ENCODE data around the gene NRXN3.

Gene NRXN3

DNA sequence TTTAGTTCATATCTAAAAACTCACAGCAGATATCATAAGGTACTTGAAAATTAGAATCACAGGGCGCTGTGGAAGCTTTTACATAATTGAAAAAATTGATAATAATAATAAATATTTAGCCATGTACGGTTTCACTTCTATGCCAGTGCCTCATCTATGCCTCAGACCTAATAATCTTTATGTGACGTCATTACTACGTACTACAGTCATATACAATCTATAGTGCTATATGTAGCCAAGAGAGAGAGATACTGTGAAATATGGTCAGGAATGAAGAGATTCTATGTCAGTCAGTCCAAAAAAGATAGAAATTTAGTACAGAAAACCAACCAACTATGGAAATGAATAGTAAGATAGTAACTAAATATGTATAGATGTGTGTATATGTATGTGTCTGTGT is 1010.5 kb downstream of the NRXN3 start:
- no peak for DNase-seq

DNA sequence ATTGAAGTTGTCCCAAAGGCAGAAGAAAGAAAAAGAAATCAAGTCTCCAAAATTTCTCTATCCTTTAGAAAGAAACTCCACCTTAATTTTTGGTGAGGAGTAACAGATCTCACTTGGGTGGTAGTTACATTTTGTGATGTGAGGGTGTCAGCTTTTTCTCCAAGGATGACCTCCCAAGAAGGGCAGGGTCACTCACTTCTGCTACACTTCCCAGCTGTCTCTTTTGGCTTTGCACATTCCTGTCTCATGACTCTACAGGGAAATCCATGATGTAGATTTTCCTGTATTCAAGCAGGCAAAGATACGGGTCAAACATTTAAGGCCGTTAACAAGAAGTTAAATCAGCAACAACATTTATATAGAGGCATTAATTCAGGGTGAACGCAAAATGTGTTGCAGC is 1016.4 kb downstream of the NRXN3 start:
- DNase-seq, result no peak

DNA sequence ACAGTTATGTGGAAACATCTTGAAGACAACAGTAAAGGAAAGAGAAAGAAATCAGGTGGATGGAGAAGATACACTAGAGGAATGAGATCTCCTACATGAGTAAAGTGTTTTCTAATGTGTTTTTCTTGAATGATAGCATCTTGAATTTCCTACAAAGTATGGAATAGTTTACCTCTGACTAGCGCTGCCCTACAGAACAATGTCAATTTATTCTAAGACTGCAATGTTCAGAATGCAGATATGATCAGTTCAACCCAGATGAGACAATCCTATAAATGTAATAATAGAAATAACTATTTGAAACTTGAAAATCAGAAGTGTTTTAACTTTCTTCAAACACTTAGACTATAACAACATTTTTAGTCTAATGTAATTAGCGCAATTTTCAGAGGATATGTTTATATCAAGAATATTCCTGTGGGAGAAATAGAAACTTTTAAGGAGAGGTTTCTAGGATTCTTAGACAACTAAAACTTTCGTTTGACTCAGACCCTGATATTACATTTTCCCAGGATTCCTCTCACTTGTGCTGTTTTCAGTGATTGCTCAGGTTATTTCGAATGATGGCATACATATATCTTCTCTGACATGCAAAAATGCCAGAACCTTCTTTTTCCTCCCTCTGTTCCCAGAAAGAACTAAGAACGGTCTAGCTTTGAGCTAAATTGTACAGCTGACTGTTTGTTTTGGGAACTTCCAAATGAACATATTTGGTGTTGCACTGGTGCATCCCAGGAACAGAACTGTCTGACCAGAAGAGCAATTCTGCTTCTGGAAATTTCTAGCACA is 1023.7 kb downstream of the NRXN3 start:
- no peak for DNase-seq

DNA sequence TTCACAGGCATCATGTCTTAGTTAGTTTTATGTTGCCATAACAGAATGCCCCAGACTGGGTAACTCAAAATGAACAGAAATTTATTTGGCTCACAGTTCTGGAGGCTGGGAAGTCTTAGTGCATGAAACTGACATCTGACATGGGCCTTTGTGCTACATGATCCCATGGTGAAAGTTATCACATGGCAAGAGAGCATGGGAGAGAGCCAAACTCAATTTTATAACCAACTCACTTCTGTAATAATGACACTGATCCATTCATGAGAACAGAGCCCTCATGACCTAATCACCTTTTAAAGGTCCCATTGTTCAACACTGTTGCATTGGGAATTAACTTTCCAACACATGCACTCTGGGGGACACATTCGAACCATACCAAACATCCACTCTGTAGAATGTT is 1026.0 kb downstream of the NRXN3 start:
- DNase-seq, result no peak

DNA sequence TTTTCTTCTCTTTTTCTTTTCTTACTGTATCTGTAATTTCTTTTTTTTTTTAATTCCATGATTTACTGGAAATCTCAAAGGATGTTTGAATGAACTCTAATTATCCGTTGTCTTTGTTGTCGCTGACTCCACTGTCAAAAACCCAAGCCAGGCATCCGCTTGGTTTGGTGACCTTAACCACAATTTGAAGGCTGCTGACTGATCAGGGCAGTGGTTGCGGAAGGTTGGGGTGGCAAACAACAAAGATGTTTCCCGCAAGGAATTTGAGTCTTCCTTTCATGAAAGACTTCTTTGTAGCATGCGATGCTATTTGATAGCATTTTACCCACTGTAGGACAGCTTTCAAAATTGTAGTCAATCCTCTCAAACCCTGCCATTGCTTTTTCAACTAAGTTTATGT is 1027.3 kb downstream of the NRXN3 start:
- no peak for DNase-seq

DNA sequence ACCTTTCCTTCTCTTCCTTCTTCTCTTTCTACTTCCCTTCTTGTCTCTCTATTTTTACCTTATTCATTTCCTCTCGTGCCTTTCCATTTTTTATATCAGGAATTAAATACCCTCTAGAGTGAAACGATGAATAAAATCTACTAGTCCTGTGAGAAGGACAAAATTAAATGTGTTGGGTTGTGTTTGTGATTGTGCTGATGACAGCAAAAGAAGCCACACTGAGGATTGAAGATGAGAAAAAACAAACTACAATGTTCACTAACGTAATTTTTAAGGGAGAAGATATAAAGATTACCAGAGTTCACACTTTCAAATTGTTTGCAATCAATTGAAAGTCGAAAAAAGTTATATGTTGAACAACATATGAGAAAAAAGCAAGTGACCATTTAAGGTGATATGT is 1029.0 kb downstream of the NRXN3 start:
- no peak for DNase-seq

DNA sequence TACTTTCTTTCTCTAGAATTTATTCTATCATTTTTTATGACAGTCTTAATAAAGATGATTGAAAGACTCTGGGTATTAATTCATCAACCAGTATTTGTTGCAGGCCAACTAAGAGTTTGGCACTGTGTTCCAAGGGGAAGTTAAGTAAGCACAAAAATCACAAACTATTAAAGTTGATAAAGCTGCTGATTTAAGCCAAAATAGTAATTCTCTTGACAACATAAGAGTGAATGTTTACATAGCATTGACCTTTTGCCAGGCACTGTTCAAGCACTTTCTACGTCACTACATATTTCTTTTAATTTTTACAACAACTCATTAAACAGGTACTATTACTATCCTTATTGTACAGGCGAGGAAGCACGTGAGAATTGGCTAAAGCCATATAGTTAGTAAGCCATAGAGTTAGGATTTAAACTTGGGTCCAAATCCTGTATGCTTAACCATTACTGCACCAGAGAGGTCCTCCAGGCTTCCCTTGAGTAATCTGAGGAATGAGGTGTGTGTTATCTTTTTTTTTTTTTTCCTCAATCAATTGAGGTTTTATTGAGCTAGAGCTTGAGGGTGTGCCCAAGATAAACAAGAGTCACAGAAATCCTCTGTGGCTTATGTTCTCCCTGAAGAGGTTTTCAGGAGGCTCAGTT is 1031.5 kb downstream of the NRXN3 start:
- no peak for DNase-seq

DNA sequence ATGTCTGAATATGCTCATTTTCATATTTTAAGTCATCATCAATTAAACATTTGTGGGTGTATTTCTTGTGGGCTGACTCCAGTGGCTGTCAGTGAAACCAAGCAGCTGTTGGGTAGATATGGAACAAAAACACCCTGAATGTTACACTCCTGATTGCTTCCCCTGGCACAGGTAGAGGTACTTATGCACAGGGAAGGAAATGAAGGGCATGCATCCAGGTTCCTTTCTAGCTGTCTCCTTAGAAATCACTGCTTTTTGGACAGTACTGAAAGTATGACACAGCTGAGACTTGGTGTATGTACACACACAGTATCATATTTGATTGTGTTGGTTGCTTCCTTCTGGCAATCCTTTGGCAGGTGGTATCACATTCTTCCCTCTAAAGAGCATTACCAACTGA is 1034.4 kb downstream of the NRXN3 start:
- no peak for DNase-seq

DNA sequence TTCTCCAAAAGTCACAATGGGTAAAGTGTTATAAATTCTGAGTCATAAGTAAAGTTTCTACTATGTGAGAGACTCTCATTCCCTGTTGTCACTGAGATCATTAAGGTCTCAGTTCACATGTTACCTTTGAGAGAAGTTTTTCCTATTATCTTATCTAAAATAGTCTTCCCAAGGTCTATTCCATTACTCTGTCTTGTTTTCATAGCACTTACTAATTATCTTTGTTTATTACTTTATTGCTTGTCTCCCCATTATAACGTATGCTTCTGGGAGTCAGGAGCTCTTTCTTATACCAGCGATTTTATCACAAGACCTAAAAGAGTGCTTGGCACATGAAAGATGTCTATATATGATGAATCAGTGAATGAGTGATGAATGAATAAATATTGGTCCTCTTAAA is 1039.2 kb downstream of the NRXN3 start:
- no peak for DNase-seq

DNA sequence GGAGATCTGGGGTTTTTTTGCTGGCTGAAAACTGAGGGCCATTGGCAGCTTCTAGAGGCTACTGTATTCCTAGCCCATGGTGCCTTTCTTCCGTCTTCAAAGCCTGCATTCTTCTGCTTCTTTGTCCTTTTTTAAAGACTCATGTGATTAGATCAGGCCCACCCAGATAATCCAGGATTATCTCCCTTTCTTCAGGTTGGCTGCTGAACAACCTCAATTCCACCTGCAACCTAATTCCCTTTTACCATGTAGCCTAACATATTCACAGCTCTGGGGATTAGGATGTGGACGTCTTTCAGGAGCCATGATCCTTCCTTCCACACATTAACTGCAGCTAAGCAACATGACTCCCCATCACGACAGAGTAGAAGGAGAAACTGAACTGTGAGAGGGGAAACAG is 1055.6 kb downstream of the NRXN3 start:
- no peak for DNase-seq

DNA sequence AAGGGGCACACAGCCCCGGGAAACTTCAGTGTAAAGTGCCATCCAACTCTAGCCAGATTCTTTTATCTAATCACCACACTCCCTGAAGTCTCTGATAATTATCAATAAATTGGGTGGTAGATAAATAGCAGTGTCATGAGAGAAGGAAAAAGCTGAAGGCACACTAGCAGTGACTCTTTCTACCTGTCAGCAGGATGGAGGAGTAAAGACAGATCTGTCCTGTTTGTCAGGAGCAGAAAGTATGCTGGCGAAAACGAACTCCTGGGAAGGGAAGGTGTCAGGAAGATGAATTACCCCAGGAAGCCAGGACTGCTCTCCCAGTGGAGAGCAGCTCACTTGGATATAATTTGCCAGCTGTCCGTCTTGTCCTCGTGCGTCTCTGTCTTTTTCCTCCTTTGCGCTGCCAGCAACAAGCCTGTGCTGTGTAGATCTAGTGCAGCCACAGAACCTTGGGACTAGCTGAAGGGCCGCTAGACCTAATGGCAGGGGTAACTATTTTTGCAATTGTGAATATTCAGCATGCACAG is 1059.3 kb downstream of the NRXN3 start:
- DNase-seq, result no peak

DNA sequence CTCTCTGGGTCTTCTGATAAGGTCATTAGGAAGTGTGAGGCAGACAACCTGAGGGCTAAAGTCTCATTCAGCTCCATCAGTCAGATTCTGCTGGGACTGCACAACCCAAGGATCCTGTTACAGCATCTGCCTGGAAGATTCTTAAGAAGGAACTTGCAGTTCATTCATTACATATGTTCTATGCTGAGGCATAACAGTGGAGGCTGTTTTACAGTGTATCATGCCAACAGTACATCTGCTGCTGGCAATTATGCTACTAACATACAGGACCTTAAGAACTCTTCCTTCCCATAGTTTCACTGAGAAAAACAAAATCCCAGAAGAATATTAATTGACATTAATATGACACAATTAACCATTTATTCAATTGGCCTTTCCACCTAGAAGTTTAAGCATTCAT is 1072.5 kb downstream of the NRXN3 start:
- DNase-seq, result no peak

DNA sequence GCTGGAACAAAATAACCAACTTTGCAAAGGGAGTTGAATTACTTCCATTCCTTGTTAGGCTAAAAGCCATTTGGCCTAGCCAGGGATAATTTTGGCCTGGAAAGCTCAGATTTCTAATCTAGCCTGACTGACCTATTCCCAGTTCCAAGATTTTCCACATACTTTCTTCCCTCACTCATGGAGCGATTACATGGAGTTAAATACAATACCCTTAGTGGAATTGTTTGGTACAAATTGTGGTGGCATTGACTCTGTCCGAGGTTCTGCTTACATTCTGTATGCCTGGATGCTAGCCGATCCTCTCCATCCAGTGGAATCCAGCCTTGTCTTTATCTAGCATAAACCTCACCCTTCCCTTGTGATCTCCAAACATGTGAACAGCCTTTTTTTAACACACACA is 1076.0 kb downstream of the NRXN3 start:
- DNase-seq, result no peak

DNA sequence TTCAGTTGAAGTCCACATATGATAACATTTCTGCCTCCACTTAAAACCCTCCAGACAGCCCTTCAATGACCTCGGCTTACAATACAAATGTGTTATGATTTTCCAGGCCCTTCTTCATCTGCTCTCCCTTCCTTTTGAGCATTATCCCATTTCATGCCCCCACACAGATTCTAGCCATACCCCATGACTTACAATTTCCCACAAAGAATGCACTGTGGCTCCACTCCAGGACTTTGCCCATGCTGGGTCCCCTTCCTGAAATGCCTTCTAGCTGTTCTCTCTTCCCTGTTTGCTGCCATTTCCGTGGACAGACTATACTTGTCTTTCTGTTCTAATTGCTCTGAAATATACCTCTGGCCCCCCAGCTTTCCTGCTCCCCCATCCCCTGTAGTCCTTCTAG is 1078.0 kb downstream of the NRXN3 start:
- DNase-seq, result no peak

DNA sequence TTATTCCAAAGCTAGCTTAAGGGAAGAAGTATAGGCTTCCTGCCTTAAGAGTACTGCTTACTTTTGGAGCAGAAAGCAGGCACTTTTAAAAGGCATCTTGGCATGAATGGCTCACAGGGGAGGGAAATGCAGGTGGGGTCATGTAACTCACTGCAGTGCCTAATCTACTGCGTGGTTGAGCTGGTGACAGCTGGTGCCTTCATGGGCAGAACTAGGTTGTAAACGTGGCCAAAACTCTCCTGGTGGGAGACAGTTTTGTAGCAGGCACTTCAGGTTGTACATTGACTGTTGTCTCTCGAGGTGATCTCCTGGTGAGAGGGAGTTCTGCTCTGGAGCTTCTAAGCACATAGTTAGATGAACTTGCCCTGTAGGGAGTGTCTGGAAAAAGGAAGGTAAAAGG is 1078.6 kb downstream of the NRXN3 start:
- DNase-seq, result no peak

DNA sequence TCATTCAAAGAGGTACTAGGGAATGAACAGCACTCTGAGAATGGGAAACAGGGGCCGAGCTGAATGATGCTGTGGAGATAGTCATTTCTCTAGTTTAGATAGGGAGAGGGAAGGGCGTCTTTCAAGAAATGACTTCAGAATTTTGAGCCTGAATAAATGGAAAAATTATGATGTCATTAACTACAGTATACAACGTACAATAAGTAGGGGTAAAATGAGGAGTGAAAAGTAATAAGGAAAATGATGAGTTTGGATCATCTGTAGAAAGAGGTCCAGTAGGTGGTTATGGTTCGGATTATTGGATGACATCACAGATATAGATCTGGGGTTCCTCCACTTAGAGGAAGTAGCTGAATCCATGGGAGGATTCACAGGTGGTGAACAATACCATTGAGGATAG is 1081.1 kb downstream of the NRXN3 start:
- DNase-seq, result no peak

DNA sequence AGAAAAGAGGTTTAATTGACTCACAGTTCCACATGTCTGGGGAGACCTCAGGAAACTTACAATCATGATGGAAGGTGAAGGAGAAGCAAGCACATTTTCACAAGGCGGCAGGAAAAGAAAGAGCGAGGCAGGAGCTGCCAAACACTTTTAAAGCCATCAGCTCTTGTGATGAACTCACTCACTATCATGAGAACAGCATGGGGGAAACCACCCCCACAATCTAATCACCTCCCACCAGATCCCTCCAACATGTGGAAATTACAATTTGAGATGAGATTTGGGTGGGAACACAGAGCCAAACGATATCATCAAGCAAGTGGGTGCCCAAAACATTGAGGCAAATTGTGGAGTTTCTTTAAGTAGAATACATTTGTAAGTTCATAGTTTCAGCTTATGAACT is 1083.4 kb downstream of the NRXN3 start:
- no peak for DNase-seq

DNA sequence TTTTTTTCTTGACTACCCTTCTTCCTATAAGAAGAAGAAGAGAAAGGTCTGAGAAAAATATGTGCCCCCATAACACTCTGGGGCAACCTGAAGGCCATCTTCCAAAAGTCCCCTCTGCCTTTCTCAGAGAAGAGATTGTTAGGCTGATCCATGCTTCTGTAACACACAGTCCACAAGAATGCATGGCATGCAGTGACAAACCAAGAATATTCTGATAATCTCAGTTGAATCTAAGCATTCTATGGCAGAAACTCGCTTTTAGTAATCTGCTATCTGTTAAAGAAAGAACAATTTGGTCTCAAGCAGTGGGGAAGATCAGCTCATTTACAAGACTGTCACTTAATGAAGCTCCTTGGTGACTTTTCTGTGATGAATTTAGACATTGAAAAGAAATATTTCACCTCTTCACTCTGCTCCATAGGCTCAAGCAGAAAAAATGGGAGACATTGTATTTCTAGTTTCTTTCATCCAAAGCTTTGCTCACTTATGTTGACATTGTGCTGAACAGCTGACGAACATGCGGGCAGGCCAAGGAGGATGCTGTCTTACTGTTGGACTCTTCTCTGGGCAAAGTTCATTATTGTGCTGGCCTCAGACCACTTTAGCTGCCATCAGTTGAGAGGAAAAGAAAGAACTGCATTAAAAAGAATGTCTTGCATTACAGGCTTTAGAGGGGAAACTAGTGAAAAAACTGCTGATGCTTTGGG is 1084.0 kb downstream of the NRXN3 start:
- DNase-seq, result no peak

DNA sequence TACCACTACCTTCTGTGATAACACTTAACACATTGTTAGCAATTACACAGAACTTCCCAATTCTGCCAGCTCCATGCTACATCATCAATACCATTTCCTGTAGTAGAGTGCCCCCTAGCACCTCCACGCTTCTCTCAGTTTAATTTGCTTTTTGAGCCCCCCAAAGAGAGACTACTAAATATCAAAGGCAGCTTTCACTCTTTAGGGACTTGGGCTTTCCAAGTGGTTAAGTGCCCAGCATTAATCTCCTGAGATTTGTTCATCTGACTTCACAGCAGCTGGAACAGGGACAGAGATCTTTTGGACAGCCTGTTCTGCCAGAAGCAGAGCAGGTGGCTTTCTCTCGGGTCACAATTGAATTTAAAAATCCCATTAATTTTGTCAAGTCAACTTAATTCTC is 1086.2 kb downstream of the NRXN3 start:
- DNase-seq, result no peak

DNA sequence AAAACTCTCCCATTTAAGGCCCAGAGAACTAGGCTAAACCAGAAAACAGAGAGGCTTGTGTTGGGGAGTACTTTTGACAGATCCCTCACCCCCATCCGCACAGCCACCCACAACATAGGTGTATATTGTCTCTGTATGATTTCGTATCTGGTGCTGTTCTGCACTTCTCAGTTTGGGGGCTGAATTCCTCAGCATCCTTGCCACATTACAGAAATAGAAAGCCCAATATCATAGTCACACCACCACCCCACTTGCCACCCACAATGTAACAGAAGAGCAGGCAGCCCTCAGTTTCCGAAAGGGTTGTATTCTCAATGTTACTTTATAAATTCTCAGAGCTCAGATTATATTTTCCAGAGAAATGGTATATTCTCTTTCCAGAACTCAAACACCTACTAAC is 1090.2 kb downstream of the NRXN3 start:
- DNase-seq, result no peak

DNA sequence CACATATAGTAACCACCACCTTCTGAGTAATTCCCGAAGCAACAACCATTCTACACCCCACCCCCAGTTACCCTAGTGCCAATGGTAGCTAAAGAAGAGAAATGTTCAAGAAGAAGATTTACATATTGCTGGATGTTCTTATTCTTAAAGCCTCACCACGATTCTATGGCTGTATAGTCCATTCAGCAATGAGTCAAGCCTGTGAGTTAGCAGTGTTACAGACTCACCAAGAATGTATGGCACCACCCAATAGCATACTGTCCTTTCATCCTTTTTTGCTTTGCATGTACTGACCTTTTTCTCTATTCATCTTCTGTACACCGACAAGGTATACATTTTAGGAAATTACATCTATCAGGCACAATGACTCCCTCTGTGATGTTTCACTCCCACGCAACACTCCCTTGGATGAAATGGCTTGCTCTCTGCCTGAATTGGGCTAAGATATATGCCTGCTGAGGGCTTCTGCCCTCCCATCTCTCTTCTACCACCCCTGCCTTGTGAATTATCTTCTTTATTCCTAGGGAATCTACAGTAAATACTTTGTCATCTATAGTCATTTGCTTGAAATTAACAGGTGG is 1095.3 kb downstream of the NRXN3 start:
- no peak for DNase-seq

DNA sequence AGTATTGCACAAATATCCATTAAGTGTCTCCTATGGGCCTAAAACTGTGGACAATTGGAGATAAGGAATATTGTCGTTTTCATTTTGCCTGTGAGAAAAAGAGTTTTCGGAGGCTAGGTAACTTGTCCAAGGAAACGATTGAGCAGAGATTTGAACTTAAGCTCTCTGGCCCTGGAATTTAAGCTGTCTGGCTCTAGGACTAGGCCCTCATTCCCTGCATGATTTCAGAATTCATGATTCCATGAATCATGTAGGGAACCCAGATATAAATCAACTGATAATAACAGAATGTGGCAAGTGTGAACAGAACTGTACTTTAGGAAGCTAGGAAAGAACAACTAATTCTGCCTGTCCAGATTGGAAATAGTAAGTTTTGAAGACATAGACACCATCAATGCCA is 1100.2 kb downstream of the NRXN3 start:
- no peak for DNase-seq

DNA sequence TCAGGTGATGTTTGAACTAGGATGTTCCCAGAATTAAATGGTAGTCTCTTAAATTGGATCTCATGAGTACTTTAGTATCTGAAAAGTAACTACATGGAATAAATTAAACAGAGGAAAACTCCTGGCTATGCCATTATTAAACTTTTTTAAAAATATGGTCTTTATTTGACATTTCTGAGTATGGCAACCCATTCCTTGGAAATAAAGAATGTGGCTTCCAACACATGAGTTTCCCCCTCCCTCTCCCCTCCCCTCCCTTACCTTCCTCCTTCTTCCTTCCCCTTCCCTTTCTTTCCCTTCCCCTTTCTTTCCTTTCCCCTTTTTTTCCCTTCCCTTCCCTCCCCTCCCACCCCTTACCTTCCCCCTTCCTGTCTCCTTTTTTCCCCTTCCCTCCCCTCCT is 1100.9 kb downstream of the NRXN3 start:
- no peak for DNase-seq
